HG03060 (cell line): ENCODE measurements around the gene PRKN.

Experiments used
- ATAC-seq: cut with Tn5 transposase; IDR thresholded peaks from one replicate; pipeline ENCODE4 v1.9.1; 2021; ENCODE audit warnings: low read depth, moderate number of reproducible peaks; ENCODE audit not compliant: unreplicated experiment

The PRKN gene

GRCh38 chr6:161405418-161405817 lies 1322.1 kb downstream of the PRKN start:
- no peak for ATAC-seq

DNA sequence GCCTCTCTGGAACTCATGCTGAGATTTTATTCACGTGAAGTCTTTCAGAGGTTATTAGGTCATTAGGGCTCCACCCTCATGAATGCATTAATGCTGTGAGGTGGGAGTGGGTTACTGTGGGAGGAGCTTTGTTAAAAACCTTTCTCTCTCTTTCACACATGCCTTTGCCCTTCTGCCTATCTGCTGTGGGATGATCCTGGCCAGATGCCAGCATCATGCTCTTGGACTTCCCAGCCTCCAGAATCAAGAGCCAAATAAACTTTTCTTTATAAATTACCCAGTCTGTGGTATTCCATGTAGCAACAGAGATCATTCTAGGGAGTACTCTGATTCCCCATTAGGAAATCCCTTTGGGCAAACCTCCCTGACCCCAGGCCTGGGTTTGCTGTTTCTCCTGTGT lies 1323.8 kb downstream of the PRKN start:
- ATAC-seq: no peak

DNA sequence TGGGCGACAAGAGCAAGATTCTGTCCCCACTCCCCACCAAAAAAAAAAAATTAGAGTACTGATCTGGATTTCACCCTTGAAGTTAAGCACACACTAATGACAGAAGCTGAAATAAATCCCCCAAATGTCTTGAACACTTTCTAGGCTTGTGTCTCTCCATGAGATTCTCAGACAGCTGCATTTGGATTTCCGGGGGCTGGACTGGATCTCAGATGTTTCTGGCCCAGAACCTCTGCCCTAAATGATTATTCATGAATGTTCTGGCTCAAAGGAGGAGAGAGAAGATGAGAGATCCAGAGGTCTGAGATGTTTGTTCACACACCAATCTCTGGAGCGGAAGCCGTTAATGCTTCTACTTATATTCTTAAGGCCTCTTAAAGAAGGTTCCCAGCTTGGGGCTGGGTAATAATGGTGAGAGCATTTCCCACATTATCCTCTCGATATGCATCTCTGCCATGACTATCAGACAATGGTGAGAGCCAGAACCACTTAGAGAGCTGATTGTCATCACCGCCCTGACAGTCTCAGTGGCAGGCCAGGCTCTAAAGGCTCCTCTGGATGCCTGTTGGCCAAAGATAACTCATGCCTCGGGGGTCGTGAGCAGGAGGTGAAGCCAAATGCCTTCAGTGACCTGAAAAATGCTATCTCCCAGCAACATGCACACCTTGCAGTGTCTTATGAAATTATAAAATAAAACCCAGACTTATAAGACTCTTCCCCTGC lies 1325.8 kb downstream of the PRKN start:
- ATAC-seq: no peak

- ATAC-seq: no peak
Measured at GRCh38 chr6:161400671-161401070, 1326.9 kb downstream of the PRKN start.

DNA sequence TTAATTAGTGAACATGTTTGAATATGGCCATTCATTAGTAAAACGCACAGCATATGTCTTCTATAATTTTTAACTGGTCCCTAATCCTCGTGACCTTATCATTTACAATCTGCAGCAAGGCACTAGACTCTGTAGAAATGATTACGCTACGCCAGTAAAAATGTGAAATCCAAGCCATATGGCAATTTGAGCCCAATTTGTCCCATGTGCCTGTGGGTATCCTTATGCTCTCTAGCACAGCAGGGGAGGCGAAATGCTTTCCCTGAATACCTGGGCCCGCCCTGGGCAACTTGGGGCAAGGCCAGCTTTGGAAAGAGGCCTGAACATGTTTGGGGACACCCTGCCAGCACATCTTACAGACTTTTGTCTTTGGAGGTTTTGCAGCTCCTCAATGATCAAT lies 1331.0 kb downstream of the PRKN start:
- ATAC-seq: no peak

GRCh38 chr6:161395716-161396231 lies 1331.8 kb downstream of the PRKN start:
- no peak for ATAC-seq

GRCh38 chr6:161394437-161394836 lies 1333.1 kb downstream of the PRKN start:
- ATAC-seq: no peak

- ATAC-seq: peak; percentile 100
Measured at GRCh38 chr6:161393839-161394364, 1333.7 kb downstream of the PRKN start.

DNA sequence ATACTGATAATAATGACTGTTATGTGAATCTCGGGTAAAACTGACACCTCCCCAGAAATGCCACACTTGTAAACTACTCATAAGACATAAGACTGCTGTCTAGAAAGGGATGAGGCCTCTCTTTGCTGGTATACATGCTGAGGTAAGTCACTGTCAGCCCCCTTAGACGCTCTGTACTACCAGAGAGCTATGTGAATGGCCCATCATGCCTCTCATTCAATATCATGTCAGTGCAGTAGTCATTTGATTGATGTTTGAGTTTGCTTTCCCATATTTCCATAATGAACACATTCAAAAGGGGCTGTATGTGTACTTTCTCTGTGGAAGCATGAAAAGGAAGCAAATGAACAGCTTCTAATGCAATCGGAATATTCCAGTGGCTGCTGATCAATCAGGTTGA lies 1334.3 kb downstream of the PRKN start:
- ATAC-seq: no peak

GRCh38 chr6:161389756-161390155 lies 1337.8 kb downstream of the PRKN start:
- no peak for ATAC-seq

DNA sequence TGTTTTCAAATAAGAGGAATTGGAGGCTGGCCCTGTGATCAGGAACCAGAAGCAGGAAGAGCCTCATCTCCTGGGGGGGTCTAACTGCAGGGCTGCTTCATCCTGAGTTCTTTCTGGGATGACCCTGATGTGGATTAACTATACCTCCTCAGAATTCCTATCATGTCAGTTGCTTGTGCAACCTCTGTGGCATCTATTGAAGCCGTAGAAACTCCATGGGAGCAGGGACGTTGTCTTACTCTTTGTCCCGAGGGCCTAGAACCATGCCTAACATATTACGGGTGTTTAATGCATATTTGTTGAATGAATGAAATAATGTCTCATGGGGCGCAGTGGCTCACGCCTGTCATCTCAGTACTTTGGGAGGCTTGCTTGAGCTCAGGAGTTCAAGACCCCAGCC lies 1343.6 kb downstream of the PRKN start:
- ATAC-seq: no peak

DNA sequence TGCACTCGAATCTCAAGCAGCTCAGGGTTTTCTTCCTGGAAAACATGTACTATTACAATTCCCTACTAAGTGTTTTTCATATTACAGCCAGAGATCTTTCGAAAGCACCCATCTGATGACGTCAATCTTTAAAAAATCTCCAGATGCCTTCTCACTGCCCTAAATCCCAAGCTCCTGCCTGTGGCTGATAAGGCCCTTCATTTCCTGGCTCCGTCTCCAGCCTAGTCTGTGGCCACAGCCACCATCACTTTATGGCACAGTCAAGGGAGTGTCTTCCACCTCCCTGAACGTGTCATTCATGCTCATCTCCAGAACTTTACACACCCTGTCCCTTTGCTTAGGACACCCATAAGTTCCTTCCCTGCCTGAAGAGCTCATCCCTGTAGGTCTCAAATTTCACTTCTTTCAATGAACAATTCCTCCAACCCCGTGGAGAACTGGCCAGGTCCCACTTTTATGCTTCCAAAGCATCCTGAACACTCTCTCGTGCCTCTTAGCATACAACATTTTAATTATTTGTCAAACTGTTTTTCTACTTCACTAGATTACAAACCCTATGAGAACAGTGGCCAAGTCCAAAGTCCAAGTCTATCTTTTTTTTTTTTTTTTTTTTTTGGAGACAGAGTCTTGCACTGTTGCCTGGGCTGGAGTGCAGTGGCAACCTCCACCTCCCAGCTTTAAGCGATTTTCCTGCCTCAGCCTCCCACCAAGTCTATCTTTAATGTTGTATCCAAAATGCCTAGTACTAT lies 1347.6 kb downstream of the PRKN start:
- ATAC-seq: no peak

DNA sequence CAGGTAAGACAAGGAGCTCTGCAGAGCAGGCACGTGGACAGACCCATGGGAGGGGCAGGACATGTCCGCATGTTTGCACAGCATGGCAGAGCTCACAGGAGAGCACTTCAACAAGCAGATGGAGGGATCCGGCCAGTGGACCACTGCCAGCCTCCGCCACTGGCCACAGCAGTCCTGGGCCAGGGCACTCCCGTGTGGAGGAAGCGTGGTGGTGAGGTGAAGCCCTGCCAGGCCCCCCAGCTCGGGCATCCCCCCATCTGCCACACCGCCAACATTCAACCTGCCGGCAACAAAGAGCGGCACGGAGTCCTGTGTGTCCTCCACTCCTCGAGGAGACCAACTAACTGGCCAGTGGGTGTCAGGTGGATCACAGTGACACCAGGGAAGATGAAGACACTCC lies 1349.5 kb downstream of the PRKN start:
- no peak for ATAC-seq

GRCh38 chr6:161377116-161377515 lies 1350.5 kb downstream of the PRKN start:
- no peak for ATAC-seq

- no peak for ATAC-seq
Measured at GRCh38 chr6:161376367-161376766, 1351.2 kb downstream of the PRKN start.

DNA sequence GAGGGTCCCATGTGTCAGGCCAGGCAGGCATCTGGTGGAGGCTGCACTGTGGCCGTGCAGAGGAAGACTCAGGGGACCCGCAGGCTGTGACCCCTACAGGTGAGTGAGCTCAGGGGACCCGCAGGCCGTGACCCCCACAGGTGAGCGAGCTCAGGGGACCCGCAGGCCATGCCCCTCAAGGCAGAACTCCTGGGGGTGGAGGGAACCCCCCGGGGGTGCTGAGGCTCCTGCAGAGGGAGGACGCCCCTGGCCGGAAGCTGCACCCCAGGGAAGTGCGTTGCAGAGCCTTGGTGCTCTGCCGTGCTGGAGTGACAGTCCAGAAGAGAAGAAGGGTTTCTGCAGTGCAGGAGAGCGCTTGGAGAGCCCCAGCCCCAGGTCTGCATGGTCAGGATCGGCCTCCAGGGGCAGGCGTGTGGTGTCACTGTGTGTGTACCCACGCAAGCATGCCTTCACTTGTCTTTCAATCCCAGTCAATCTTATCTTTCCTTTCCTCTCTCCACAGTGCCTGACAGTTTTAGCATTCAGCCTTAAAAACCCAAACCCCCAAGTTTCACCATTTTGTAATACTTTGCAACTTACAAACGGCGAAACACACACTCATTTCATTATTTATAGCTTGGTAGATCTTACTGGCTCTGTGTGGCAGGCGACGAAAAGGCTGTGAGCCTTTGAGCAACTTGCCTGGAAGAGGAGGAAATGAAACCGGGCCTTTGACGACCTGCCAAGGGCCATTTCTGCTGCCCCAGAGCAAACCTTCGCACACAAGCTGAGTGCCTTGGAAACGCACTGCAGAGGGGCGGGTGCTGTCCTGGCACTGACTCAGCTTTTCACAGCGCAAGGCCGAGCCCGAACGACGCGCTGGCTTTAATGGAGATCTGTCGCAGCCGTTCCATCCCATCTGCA lies 1352.3 kb downstream of the PRKN start:
- no peak for ATAC-seq

DNA sequence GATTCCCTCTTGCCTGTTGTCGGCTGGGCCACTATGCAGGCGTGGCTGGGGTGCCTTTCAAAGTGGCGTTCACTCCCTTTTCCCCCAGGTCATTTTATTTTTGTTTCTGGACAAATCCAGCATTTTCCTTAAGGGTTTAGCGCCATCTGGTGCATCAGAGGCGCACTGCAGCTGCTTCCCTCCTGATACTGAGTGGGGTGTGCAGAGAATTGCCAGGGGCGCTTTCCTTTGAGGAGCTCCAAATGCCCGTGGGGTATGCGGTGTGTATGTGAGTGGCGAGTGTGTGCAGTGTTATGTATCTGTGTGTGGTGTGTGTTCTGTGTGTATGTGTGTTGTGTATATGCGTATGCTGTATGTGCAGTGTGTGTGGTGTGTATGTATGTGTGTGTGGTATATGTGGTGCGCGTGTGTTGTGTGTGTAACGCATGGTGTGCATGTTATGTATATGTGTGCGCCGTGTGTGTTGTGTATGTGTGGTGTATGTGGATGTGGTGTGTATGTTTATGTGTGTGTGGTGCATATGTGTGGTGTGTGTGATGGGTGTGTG lies 1353.6 kb downstream of the PRKN start:
- ATAC-seq: no peak

DNA sequence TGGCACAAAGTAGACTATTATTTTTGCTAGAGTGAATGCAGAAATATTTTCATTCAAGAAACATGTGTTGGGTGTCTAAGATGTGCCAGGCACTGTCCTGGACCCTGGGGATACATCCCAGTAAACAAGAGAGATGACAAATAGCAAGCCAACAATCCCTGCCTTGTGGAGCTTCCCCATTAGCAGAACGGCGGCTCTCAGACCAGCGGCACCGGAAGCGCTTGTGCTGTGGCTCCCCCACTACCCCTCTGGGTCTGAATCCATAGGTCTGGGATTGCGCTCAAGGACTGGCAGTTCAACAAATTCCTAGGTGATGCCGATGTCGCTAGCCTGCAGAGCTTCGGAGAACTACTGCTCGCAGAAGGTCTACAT lies 1355.2 kb downstream of the PRKN start:
- no peak for ATAC-seq

GRCh38 chr6:161370880-161371279 lies 1356.7 kb downstream of the PRKN start:
- ATAC-seq: peak; percentile 69

DNA sequence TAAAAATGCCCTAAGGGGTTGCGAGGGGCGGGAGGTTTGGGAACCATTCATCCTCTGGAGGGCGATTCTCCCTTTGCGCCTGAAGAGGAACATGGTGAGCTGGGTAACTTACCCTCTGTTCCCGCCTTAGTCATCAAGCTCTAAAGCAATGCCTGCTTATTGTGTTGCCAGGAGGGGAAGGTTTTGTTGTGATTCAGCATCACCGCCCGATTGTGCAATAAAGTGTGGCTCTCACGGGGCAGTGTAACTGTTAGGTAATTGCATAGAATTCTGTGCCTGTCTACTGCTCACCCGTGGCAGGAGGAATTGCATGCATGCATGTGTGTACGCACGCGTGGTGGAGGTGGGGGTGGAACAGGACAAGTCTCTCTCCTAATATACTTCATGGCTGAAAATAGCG lies 1358.2 kb downstream of the PRKN start:
- ATAC-seq: no peak
